Measurements from ENCODE around the gene TRMO. TPM values are rescaled to one million over a fixed set of nuclear protein-coding genes. Genes with fewer than 3 reads are reported as not detected.

TRMO gene
- total RNA-seq, 2 experiments from 2014 or later = 13.1 to 14.1 TPM

DNA sequence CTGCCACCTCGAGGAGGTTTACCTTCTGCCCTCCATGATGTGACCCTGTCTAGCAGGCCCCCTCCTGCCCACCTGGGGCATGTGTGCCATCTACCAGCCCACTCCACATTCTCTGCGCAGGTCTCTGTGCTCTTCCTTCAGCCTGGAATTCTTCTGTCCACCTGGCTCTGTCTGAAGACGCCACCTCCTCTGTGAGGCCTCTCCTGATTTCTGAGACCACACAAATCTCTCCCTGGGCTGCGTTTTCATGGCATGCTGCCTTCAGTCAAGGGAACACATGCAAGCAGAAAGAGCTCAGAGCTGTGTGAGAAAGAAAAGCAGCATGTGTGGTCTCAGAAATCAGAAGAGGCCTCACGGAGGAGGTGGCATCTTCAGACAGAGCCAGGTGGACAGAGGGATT lies 47.2 kb downstream of the TRMO start:
- POLR2A ChIA-PET = no interaction called here
- CTCF ChIA-PET = no interaction called here

DNA sequence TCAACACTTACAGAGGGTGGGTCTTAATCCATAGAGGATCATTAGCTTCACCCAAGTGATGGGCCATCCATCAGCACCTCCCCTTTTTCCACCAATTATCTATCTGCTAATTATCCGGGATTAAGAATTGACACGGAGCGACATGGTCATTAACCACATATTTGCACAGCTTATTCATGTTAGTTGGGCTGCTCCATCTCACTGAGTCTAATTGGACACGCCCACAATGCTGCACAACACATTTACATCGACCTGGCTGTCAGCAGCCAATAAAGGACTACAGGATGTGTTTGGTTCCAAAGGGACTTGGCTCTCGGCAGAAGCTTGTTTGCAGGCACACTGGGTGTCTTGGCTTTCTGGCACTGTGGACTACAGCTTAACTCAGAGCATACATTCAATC lies 47.7 kb downstream of the TRMO start:
- CTCF ChIA-PET = no interaction called here

DNA sequence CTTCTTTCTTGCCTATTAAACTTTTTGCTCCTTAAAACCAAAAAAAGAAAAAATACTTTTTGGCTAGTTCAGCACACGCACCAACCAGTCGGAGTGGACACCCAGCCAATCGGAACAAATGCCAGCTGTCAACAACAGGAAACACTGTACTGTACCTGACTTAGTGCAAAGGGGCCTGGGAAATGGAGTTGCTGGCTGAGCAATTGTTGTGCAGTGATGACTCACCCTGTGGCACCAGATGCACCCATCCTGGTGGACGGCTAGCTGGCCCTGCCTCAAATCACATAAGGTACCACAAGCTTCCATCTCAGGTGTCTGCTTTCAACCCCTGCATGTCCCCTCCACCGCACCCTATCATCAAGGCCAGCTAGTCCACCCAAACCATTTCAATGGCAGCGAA lies 48.4 kb downstream of the TRMO start:
- ChIA-PET CTCF (no interaction called here), POLR2A (no interaction called here)

More for the DNA sequence above, 47.7 kb downstream of the TRMO start:
- POLR2A ChIA-PET = no interaction called here

DNA sequence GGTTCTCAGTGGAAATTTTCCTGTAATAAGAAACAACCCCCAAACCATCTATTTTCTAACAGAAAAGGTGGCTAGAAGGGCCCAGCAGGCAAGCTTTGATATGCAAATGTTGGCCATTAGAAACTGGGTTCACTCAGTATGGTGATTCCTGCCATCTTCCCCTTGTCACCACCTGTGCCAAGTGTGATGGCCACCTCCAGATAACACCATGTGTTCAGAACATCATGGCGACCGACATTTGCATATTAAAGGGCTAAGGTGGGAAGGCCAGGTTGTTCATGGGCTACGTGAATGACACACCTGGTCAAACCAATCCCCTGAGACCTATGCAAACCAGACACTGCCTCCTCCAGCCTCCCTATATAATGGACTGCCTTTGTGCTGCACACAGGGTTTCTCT lies 48.9 kb downstream of the TRMO start:
- CTCF ChIA-PET = no interaction called here
- POLR2A ChIA-PET = no interaction called here

DNA sequence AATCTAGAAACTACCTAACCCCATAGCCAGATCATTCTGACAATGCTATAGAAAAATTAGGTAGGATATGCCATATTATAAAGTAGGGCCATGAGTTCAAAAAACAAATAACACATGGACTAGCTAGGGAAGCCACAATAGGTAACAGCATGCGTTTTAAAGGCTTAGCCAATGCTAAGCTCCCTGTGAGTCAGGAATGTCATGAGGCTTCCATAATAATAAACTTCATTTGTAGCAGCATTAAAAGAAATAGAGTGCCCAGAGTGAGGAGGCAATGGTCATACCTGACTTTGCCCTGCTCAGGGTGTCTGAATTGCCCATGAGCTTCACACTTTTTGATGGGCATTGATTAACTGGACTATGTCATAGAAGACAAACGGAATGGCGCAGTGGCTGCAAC lies 53.4 kb downstream of the TRMO start:
- ChIA-PET POLR2A (no interaction called here), CTCF (no interaction called here)

DNA sequence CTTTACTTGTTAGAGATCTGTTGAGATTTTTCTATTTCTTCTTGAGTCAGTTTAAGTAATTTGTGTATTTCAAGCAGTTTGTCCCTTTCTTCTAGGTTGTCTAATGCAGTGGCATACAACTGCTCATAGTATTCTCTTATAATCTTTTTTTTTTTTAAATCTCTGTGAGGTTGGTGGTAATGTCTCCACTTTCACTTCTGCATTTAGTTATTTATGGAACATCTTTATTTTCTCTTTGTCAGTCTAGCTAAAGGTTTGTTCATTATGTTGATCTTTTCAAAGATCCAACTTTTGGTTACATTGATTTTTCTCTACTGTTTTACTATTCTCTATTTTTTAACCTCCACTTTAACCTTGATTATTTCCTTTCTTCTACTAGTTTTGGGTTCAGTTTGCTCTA lies 55.5 kb downstream of the TRMO start:
- ChIA-PET CTCF (no interaction called here), POLR2A (no interaction called here)

DNA sequence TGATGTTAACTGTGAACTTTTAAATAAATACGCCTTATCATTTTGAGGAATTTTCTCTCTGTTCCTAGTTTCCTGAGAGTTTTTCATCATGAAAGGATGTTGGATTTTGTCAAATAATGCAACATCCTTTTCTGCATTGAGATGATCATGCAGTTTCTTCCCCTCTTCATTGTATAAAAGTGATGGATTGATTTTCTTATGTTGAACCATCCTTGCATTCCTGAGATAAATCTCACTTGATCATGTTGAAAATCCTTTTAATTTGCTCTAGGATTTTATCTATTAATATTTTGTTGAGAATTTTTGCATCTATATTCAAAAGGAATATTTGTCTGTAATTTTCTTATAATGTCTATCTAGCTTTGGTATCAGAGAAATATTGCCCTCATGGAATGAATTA lies 56.0 kb downstream of the TRMO start:
- POLR2A ChIA-PET = no interaction called here
- CTCF ChIA-PET = no interaction called here

DNA sequence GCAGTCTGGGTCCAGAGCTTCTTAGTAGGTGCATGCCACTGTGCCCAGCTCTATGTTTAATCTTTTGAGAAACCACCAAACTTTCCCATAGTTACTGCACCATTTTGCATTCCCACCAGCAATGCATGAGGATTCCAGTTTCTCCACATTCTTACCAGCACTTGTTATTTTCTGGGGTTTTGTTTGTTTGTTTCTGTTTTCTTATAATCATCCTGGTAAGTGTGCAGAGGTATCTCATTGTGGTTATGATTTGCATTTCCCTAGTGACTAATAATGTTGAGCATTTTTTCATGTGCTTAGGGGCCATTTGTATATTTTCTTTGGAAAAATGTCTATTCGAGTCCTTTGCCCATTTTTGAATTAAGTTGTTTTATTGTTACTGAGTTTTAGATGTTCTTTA lies 57.9 kb downstream of the TRMO start:
- ChIA-PET POLR2A (no interaction called here), CTCF (no interaction called here)

DNA sequence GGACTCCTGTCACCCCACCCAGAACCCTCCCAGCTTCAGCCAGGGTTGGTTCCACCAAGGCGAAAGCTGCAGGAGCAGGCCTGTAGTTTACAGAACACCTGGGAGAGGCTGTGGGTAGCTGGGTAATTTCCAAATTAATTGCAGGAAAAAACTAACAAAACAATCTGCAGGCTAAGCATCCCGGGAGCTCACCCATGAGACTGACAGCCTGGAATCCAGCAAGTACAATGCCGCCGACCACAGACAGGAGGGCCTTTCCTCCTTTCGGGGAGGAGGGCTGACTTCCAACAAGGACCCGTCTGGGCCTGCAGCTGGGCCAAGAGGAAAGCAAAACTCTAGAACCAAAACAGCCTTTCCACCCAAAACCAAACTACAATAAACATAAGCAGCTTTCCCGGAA lies 59.0 kb downstream of the TRMO start:
- CTCF ChIA-PET = no interaction called here
- POLR2A ChIA-PET = no interaction called here

DNA sequence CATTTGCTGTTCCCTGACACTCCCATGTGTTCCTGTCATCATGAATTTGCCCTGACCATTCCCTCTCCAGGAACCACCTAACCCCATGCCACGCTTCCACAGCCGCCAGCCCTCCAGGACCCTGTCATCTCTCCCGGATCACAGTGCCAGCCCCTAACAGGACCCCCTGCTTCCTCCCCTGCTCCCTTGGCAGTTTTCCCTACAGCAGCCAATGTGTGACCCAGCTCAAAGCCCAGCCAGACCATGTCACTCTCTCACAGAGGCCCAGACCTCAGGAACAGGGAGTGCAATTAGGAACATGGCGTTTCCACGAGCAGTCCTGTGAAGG lies 61.2 kb downstream of the TRMO start:
- ChIA-PET POLR2A (no interaction called here), CTCF (no interaction called here)

DNA sequence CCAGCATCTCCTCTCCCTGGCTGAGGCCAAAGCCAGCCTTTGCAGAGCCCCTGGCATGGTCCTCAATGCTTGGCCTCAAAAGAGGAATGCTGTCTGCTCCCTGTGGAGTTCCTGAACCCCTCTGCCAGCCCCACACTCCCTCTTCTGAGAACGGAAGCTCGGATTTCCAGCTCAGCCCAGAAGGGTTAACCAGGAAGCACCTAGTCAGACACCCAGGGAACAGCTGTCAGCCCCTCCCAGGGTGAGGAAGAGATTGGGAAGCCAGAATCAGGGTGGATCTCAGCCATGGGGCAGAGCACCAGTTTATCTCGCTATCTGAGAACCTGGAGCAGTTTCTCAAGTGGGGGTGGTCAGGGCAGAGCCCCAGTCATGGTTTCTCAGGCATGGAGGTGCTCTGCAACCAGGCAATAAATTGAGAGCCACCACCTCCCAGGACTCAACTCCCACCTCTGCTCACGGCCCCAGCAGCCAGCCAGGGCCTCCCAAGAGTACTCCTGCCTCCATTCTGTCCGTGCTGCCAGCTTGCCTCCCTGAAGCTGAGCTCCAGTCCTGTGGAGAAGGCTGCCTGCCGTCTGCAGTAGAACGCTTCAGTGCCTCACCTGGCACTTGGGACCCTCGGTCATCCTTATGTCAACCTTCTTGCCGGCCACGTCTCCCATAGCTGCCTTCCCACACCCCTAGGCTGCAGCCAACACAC lies 61.7 kb downstream of the TRMO start:
- POLR2A ChIA-PET = no interaction called here
- CTCF ChIA-PET = no interaction called here

DNA sequence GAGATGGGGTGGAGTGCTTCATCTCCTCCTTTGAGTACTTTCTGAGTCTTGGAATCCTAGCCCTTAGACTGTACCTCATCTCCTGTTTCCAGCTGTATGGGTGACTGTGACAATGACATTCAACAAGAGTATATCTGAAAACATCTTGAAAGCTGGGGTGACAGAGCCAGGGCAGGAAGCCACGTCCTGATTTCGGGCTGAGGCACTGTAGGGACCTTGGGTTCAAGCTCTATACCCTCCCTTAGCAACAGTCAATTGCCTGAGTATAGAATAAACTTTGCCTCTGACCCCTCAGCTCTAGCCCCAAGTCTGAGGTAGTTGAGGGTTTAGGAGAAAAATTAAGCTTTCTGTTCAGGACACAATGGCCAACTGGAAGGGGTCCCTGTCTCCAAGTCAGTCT lies 63.0 kb downstream of the TRMO start:
- POLR2A ChIA-PET = no interaction called here

DNA sequence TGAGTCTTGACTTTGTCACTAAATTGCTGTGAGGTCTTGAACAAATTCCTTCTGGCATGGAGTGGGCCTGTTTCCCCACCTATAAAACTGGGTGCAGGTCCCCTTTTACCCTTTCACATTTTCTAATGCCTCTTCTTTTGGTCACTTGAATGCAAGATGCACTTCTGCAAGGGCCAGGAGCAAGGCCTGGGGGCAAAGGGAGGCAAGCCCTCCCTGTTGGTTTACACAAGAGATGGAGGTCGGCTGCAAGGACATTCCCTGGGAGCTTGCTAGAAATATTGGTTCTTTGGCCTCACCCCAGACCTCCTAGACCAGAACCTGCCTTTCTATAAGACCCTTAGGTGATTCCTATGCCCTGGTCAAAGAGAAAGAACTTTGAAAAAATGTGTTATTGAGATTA lies 63.5 kb downstream of the TRMO start:
- ChIA-PET CTCF (no interaction called here), POLR2A (no interaction called here)

More for the DNA sequence above, 63.0 kb downstream of the TRMO start:
- CTCF ChIA-PET = no interaction called here

DNA sequence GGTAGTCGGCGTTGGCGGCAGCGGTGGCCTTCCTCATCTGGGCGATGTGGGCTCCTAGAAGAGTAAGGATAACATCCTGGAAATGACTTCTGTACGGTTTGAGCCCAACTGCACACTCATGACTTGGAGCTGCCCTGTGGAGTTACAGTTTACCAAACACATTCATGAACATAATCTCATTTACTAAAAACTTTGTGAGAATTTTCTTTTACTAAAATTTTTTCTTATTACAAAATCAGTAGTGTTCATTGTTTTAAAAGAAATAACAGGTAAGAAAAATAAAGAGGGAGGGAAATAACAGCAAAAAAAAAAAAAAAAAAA lies 63.9 kb downstream of the TRMO start:
- ChIA-PET POLR2A (no interaction called here), CTCF (interaction anchor here (1.2 kb wide), 1 partner anchor 147 kb away, joined by 3 read pairs; no protein-coding TSS in a partner anchor)

DNA sequence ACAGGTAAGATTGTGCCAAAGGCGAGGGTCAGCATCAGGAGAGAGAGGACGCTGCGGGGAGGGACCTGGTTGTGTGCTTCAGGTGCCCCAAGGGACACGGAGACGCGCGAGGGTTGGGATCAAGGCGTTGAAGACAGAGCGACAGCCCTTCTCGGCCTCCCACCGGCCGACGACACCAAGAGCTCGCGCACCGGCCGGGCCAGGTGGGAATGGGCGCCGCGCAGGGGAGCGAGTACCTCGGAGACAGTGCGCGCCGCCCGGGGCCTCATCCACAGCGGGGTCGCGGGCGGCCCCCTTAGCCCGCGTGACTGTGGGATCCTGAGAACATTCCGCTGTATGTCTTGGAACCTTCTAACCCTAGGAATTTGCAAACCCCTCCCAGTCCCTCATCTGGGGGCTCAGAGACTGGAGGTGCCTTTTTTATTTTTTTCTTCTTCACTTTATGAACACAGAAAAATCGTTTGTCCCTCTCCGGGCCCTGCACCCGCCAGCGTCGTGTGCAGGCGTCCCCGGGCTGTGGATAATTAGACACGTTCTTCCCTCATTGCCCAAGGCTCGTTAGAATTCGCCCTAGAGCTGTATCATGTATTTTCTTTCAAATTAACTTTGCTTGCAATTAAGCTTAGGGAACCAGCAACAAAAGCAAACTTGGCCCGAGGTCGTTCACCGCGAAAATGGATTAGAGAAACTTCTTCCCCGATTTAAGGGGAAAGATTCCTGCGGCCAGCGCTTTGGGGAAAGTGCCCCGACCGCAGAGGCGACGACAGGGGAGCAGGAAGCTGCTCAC lies 64.5 kb downstream of the TRMO start:
- POLR2A ChIA-PET = no interaction called here
- CTCF ChIA-PET = interaction anchor here (1.2 kb wide), 1 partner anchor 147 kb away, joined by 3 read pairs; no protein-coding TSS in a partner anchor

DNA sequence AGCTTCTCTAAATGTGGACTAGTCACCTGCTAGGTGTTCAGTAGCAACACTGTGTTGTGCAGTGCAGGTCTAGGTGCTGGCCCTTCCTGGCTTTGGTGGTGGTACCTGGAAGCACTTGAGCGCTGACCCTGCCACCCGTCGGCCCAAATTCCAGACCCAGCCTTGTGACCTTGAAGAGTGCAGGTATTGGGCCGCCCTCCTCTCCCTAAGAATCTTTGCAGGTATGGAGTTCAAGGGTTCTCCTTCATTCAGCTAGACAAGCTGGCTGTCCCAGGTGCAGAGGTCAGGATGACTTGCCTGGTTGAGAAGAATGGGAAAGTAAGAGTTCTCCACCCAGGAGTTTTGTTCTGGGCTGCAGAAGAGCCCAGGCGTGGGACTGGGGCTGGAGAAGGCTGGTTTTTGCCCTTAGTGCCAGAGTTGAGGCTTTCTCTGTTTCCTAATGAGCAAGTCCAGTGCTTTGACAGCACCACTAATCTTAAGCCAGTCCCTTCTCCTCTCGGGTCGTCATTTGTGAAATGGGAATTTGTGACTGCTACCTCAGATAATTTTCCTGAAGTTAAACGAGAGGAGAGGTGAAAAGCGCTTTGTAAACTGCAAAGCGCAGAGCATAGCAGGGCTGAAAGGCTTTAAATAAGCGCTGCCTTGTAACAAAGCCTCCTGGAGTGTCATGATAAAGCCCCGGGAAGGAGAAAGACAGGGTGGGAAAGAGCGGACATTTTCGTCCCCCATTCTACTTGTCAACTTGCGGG lies 65.3 kb downstream of the TRMO start:
- ChIA-PET CTCF (interaction anchor here (1.2 kb wide), 1 partner anchor 146 kb away, joined by 3 read pairs; no protein-coding TSS in a partner anchor), POLR2A (no interaction called here)

DNA sequence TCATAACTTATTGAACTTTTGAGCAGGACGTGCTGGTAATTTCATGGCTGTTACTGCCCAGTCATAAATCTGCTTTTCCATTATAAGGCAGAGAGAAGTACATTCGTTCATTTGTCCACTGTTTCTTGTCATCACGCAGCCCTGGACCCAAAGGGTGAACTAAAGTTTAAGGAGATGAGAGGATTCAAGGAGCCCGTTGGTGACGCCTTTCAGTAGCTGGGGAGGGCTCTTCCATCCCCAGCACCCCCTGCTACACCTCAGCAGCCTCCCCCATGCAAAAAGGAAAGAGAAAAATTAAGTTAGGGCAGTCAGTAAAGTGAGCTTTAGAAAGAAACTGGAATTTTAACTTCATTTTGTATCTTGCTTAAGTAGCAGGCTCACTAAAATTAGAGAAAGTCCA lies 66.4 kb downstream of the TRMO start:
- CTCF ChIA-PET = no interaction called here
- POLR2A ChIA-PET = no interaction called here

DNA sequence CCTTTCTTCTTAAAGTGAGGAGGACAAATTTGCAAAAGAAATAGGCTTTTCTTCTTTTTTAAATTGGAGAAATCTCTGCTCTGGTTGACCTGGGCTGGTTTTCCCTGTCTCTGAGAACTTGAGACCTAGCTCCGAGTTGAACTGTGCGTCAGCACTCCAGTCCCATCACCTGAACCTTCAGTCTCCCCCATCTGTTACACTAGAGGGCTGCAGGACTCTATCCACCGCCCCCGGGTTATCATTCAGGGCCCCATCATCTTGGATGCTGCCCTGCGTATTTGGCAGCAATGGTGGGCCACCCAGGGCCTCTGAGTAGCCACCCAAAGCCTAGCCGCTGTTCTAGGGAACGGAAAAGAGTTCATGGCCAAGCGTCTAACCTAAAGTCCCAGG lies 66.8 kb downstream of the TRMO start:
- CTCF ChIA-PET = no interaction called here

DNA sequence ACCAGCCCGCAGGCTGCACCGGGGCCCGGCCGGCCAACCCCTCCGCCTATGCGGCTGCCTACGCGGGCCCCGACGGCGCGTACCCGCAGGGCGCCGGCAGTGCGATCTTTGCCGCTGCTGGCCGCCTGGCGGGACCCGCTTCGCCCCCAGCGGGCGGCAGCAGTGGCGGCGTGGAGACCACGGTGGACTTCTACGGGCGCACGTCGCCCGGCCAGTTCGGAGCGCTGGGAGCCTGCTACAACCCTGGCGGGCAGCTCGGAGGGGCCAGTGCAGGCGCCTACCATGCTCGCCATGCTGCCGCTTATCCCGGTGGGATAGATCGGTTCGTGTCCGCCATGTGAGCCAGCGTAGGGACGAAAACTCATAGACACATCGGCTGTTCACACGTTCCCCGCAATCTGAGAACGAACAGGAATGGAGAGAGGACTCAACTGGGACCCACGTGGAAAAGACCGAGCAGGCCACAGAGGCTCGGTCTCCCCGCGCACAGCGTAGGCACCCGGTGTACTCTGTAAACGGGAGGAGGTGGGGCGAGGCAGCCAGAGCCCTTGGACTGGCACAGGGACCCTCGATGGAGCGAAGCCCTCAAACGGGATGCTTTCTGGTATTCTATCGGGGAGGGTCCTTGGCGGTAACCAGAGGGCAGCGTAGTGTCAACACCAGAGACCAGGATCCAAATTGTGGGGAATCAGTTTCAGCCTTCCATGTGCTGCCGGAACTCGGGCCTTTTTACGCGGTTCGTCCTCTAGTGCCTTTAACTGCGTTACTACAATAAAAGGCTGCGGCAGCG lies 67.4 kb downstream of the TRMO start:
- ChIA-PET POLR2A (no interaction called here), CTCF (no interaction called here)

More for the DNA sequence above, 66.8 kb downstream of the TRMO start:
- POLR2A ChIA-PET = no interaction called here

Data from activated CD8-positive, alpha-beta memory T cell treated with anti-CD3 and anti-CD28 coated beads for 36 hours (primary cell).